SK-N-SH (cell line): ENCODE measurements around the gene CMYA5. TPM values are rescaled to one million over a fixed set of nuclear protein-coding genes. Genes with fewer than 3 reads are reported as not detected.

ENCODE experiments used
- CTCF ChIA-PET: fragments of 300-600, 350-600 bp; formaldehyde crosslinking; extraction: SDS; loops from one replicate; lab custom pipeline; 2021; lab: Yijun Ruan, JAX
- POLR2A ChIA-PET: fragments of 350-600 bp; sonication (Branson Sonifier 250); formaldehyde crosslinking; extraction: SDS; loops from one replicate; lab custom pipeline; 2020; ENCODE audit warnings: antibody characterized with exemption, inconsistent platforms; lab: Yijun Ruan, JAX
- DNase-seq: peaks from one replicate; pipeline ENCODE4 v3.0.0; 2012
- H2AFZ ChIP-seq: fragments of 200-600 bp; sonication (generic); 2 replicates; pipeline ENCODE4 v1.8.1; 2016; ENCODE audit warnings: antibody characterized with exemption, mild to moderate bottlenecking, low read depth
- H3F3A ChIP-seq: fragments of 200-600 bp; sonication (generic); replicated peaks from 2 replicates; pipeline ENCODE3; 2016; ENCODE audit warnings: antibody characterized with exemption, mild to moderate bottlenecking; ENCODE audit not compliant: insufficient read depth
- H3K27ac ChIP-seq, 2 experiments: fragments of 200-500 bp in 1 of 2; fragments of 200-600 bp in 1 of 2; sonication (Bioruptor generic) in 1 of 2; sonication (generic), shearing (Covaris generic) in 1 of 2; 2 replicates each; pipeline versions ENCODE4 v1.5.1 to v1.6.1; 2014 to 2016; ENCODE audit warnings: low read depth in 2 of 2, inconsistent platforms in 1 of 2, low read length in 1 of 2, mild to moderate bottlenecking in 1 of 2, mixed read lengths in 1 of 2
- H3K27me3 ChIP-seq: fragments of 200-600 bp; sonication (generic), shearing (Covaris generic); 2 replicates; pipeline ENCODE4 v1.6.1; 2016; ENCODE audit warnings: mixed run types; ENCODE audit not compliant: insufficient read depth
- H3K36me3 ChIP-seq, 2 experiments: fragments of 200-500 bp in 1 of 2; fragments of 200-600 bp in 1 of 2; sonication (Bioruptor generic) in 1 of 2; sonication (generic) in 1 of 2; replicated peaks in 1 of 2; 2 replicates each; pipeline versions ENCODE3 to v1.5.1; 2014 to 2016; ENCODE audit warnings: low read length in 1 of 2, mild to moderate bottlenecking in 1 of 2; ENCODE audit not compliant: insufficient read depth in 2 of 2, control insufficient read depth in 1 of 2
- H3K4me1 ChIP-seq, 2 experiments: fragments of 200-500 bp in 1 of 2; fragments of 200-600 bp in 1 of 2; sonication (Bioruptor generic) in 1 of 2; sonication (generic), shearing (Covaris generic) in 1 of 2; 2 replicates each; pipeline versions ENCODE4 v1.5.1 to v1.6.1; 2014 to 2016; ENCODE audit warnings: low read depth in 1 of 2, low read length in 1 of 2, mixed run types in 1 of 2; ENCODE audit not compliant: insufficient read depth in 2 of 2, control insufficient read depth in 1 of 2
- H3K4me2 ChIP-seq: fragments of 200-600 bp; sonication (generic), shearing (Covaris generic); 2 replicates; pipeline ENCODE4 v1.6.1; 2017; ENCODE audit warnings: mixed run types
- H3K4me3 ChIP-seq, 2 experiments: fragments of 200-500 bp in 1 of 2; fragments of 200-600 bp in 1 of 2; sonication (Bioruptor generic) in 1 of 2; sonication (generic), shearing (Covaris generic) in 1 of 2; 2 replicates each; pipeline versions ENCODE4 v1.5.1 to v1.8.1; 2014 to 2016; ENCODE audit warnings: low read depth in 2 of 2, inconsistent platforms in 1 of 2, low read length in 1 of 2, mild to moderate bottlenecking in 1 of 2, mixed read lengths in 1 of 2, moderate library complexity in 1 of 2
- H3K79me2 ChIP-seq: fragments of 200-600 bp; sonication (generic); 2 replicates; pipeline ENCODE4 v1.8.1; 2017; ENCODE audit warnings: mild to moderate bottlenecking; ENCODE audit not compliant: insufficient read depth
- H3K9ac ChIP-seq: fragments of 200-600 bp; sonication (generic); 2 replicates; pipeline ENCODE4 v1.6.1; 2017; ENCODE audit warnings: mixed run types
- H3K9me2 ChIP-seq: fragments of 200-600 bp; sonication (generic); 2 replicates; pipeline ENCODE4 v1.6.1; 2017; ENCODE audit warnings: mixed run types
- H3K9me3 ChIP-seq: fragments of 200-600 bp; sonication (generic); 2 replicates; pipeline ENCODE4 v1.6.1; 2017; ENCODE audit warnings: mixed run types, mild to moderate bottlenecking, moderate library complexity
- H4K20me1 ChIP-seq: fragments of 200-600 bp; sonication (generic); 2 replicates; pipeline ENCODE4 v1.6.1; 2017; ENCODE audit warnings: mild to moderate bottlenecking, mixed run types; ENCODE audit not compliant: insufficient read depth
- CHD2 ChIP-seq: fragments of 150-350 bp; IDR thresholded peaks from 2 replicates; pipeline ENCODE4 v1.6.1; 2018; ENCODE audit warnings: low read length; ENCODE audit not compliant: partially characterized antibody
- CTCF ChIP-seq: fragments of 200-600 bp; sonication (generic); IDR thresholded peaks from 2 replicates; pipeline ENCODE4 v1.6.1; 2017; ENCODE audit warnings: antibody characterized with exemption, mild to moderate bottlenecking, moderate library complexity
- FOSL2 ChIP-seq: IDR thresholded peaks from 2 replicates; pipeline ENCODE4 v1.4.0; 2012; ENCODE audit warnings: low read depth, mild to moderate bottlenecking, moderate library complexity, borderline replicate concordance
- FOXM1 ChIP-seq: IDR thresholded peaks from 2 replicates; pipeline ENCODE4 v1.4.0; 2012; ENCODE audit warnings: low read depth, mild to moderate bottlenecking
- GABPA ChIP-seq: IDR thresholded peaks from 2 replicates; pipeline ENCODE4 v1.4.0; 2012; ENCODE audit warnings: low read depth, mild to moderate bottlenecking
- GATA2 ChIP-seq: sonication (generic); formaldehyde crosslinking; IDR thresholded peaks from 2 replicates; pipeline ENCODE4 v1.5.0; 2020; ENCODE audit warnings: mild to moderate bottlenecking, missing genetic modification reagents
- IRF3 ChIP-seq: fragments of 150-350 bp; IDR thresholded peaks from 2 replicates; pipeline ENCODE4 v1.6.1; 2016; ENCODE audit warnings: mild to moderate bottlenecking, low read depth, low read length
- JUND ChIP-seq: IDR thresholded peaks from 2 replicates; pipeline ENCODE4 v1.4.0; 2012
- NFIC ChIP-seq: IDR thresholded peaks from 2 replicates; pipeline ENCODE4 v1.4.0; 2012; ENCODE audit warnings: borderline replicate concordance
- PBX3 ChIP-seq: IDR thresholded peaks from 2 replicates; pipeline ENCODE4; 2012
- RAD21 ChIP-seq: IDR thresholded peaks from 2 replicates; pipeline ENCODE4 v1.6.1; 2012; ENCODE audit warnings: mild to moderate bottlenecking, low read length
- RXRA ChIP-seq: IDR thresholded peaks from 2 replicates; pipeline ENCODE4 v1.4.0; 2012; ENCODE audit warnings: low read depth, mild to moderate bottlenecking, borderline replicate concordance
- SIN3A ChIP-seq: IDR thresholded peaks from 2 replicates; pipeline ENCODE4 v1.6.1; 2012; ENCODE audit warnings: low read depth, mild to moderate bottlenecking, low read length, moderate library complexity, borderline replicate concordance
- TAF1 ChIP-seq: IDR thresholded peaks from 2 replicates; pipeline ENCODE4 v1.6.1; 2012; ENCODE audit warnings: low read depth, mild to moderate bottlenecking, low read length, moderate library complexity, borderline replicate concordance
- USF1 ChIP-seq: IDR thresholded peaks from 2 replicates; pipeline ENCODE4 v1.4.0; 2012; ENCODE audit warnings: low read depth, borderline replicate concordance
- YY1 ChIP-seq: IDR thresholded peaks from 2 replicates; pipeline ENCODE4 v1.4.0; 2012; ENCODE audit warnings: low read depth, mild to moderate bottlenecking
- WGBS: methylation state at CpG from one replicate; pipeline ENCODE4 v1.1.6; 2017; ENCODE audit warnings: low lambda C conversion rate; 5-methylcytosine and 5-hydroxymethylcytosine counted together
- polyA plus RNA-seq, 3 experiments: library from polyadenylated mRNA; depleted of rRNA; stranded (reverse); fragments of >200 nt; gene quantifications; 2 replicates each; pipeline ENCODE4 v1.2.3, GENCODE V29; 2012

Gene CMYA5
- polyA plus RNA-seq, 1 of the 3 experiments (the other 2 are of a cell fraction) = 0.12 TPM

GRCh38 chr5:79743846-79744605, 54.4 kb downstream of the CMYA5 start:
- no peaks in the 10 kb centered on the region for H3K27me3 ChIP-seq
- H2AFZ ChIP-seq = no peak overlapping the region
- no peak overlapping the region for H3K4me3 ChIP-seq
- H3K9me2 ChIP-seq = no peaks in the 10 kb centered on the region
- no peaks in the 10 kb centered on the region for H3K36me3 ChIP-seq
- no peak overlapping the region for H3K4me2 ChIP-seq
- no peaks in the 10 kb centered on the region for H3K9me3 ChIP-seq
- no peaks in the 10 kb centered on the region for H4K20me1 ChIP-seq
- TF ChIP-seq FOXM1 = no peak
- no peak for TF ChIP-seq FOSL2
- no peak for TF ChIP-seq GABPA
- TF ChIP-seq NFIC = no peak
- TF ChIP-seq YY1 = no peak
- TF ChIP-seq PBX3 = no peak
- no peak for TF ChIP-seq IRF3
- DNase-seq = no peak
- ChIA-PET CTCF (interaction anchor here (1.4 kb wide), 1 partner anchor 42 kb away, joined by 3 read pairs; no protein-coding TSS in a partner anchor), POLR2A (no interaction called here)
- H3K27ac ChIP-seq = no peak overlapping the region
- no peaks in the 10 kb centered on the region for H3K79me2 ChIP-seq
- WGBS = 80% methylated on average over 6 of the region's 7 CpGs
- H3K4me1 ChIP-seq = peaks cover 0 to 2% of the 10 kb centered on the region in 2 experiments; a peak in 1 of 4 replicates
- no peaks in the 10 kb centered on the region for H3F3A ChIP-seq
- H3K9ac ChIP-seq = no peak overlapping the region

- DNase-seq = no peak
- no peak overlapping the region for H3K27ac ChIP-seq
- 52% methylated on average over 3 of the region's 3 CpGs for WGBS
Observed at GRCh38 chr5:79745255-79745654, 55.6 kb downstream of the CMYA5 start.

More at GRCh38 chr5:79745255-79745654, 55.6 kb downstream of the CMYA5 start:
- CTCF ChIA-PET = no interaction called here
- TF ChIP-seq RXRA (no peak), USF1 (no peak), CHD2 (no peak), RAD21 (no peak), CTCF (no peak), GATA2 (CRISPR knock-in tag) (no peak), JUND (no peak), PBX3 (no peak), SIN3A (no peak), TAF1 (no peak)
- TF ChIP-seq, all 33 proteins: peak for 0
- H3K9me3 ChIP-seq = no peaks in the 10 kb centered on the region
- H2AFZ ChIP-seq = no peak overlapping the region
- no peak overlapping the region for H3K4me3 ChIP-seq
- no peaks in the 10 kb centered on the region for H3K79me2 ChIP-seq
- H3K9me2 ChIP-seq = no peaks in the 10 kb centered on the region
- no peaks in the 10 kb centered on the region for H3K36me3 ChIP-seq
- H3F3A ChIP-seq = no peaks in the 10 kb centered on the region
- no peaks in the 10 kb centered on the region for H4K20me1 ChIP-seq
- H3K4me1 ChIP-seq = peaks cover 0 to 2% of the 10 kb centered on the region in 2 experiments; a peak in 1 of 4 replicates
- H3K9ac ChIP-seq = no peak overlapping the region
- H3K27me3 ChIP-seq = no peaks in the 10 kb centered on the region
- no peak overlapping the region for H3K4me2 ChIP-seq
- POLR2A ChIA-PET = no interaction called here
